Mucosa of rectum (tissue), 2 donors: ENCODE data around the gene DCTD.

Experiments used
- H3K27ac ChIP-seq, 2 donors: one replicate each; pipeline ENCODE4 v1.7.0; 2013; ENCODE audit warnings: inconsistent platforms in 2 of 2, low read depth in 2 of 2, low read length in 2 of 2
- H3K27me3 ChIP-seq, 2 donors: one replicate each; pipeline ENCODE4 v1.7.0; 2013; ENCODE audit warnings: low read length in 2 of 2; ENCODE audit not compliant: control insufficient read depth in 2 of 2, insufficient read depth in 2 of 2
- H3K36me3 ChIP-seq, 2 donors: one replicate each; pipeline ENCODE4 v1.7.0; 2013; ENCODE audit warnings: low read length in 2 of 2; ENCODE audit not compliant: control insufficient read depth in 2 of 2, insufficient read depth in 2 of 2
- H3K4me1 ChIP-seq, 2 donors: one replicate each; pipeline ENCODE4 v1.7.0; 2013; ENCODE audit warnings: low read length in 2 of 2, mild to moderate bottlenecking in 1 of 2; ENCODE audit not compliant: control insufficient read depth in 2 of 2, insufficient read depth in 2 of 2
- H3K4me3 ChIP-seq, 2 donors: one replicate each; pipeline ENCODE4 v1.7.0; 2013; ENCODE audit warnings: low read length in 2 of 2
- H3K9ac ChIP-seq, 2 donors: one replicate each; pipeline ENCODE4 v1.7.0; 2013; ENCODE audit warnings: low read length in 2 of 2, low read depth in 1 of 2, mild to moderate bottlenecking in 1 of 2
- H3K9me3 ChIP-seq, 2 donors: one replicate each; pipeline ENCODE4 v1.7.0; 2013; ENCODE audit warnings: low read length in 2 of 2; ENCODE audit not compliant: control insufficient read depth in 2 of 2
- donor health status: healthy.
- donor health status: Normal muscosa, but diverticular disease.

The DCTD gene

GRCh38 chr4:182895791-182896292 lies 21.3 kb downstream of the DCTD start:
- Histone ChIP-seq H3K27me3 (no peaks in the 10 kb centered on the region), H3K4me3 (no peak overlapping the region), H3K9ac (no peak overlapping the region), H3K9me3 (no peaks in the 10 kb centered on the region), H3K4me1 (peaks cover 3% of the 10 kb centered on the region in 2 donors), H3K27ac (no peak overlapping the region), H3K36me3 (peaks cover 27 to 29% of the 10 kb centered on the region in 2 donors)

GRCh38 chr4:182894681-182895275 lies 22.4 kb downstream of the DCTD start:
- Histone ChIP-seq H3K9ac (no peak overlapping the region), H3K27ac (no peak overlapping the region), H3K36me3 (peaks cover 36% of the 10 kb centered on the region in 2 donors)

GRCh38 chr4:182893474-182894080 lies 23.6 kb downstream of the DCTD start:
- no peak overlapping the region for H3K27ac ChIP-seq
- peaks cover 3% of the 10 kb centered on the region in 2 donors for H3K4me1 ChIP-seq
- peaks cover 33 to 41% of the 10 kb centered on the region in 2 donors for H3K36me3 ChIP-seq
- H3K4me3 ChIP-seq: no peak overlapping the region
- H3K9ac ChIP-seq: no peak overlapping the region
- no peaks in the 10 kb centered on the region for H3K27me3 ChIP-seq
- H3K9me3 ChIP-seq: no peaks in the 10 kb centered on the region

More at GRCh38 chr4:182894681-182895275, 22.4 kb downstream of the DCTD start:
- Histone ChIP-seq H3K4me3 (no peak overlapping the region), H3K4me1 (peaks cover 3% of the 10 kb centered on the region in 2 donors), H3K27me3 (no peaks in the 10 kb centered on the region), H3K9me3 (no peaks in the 10 kb centered on the region)

GRCh38 chr4:182893047-182893446 lies 24.1 kb downstream of the DCTD start:
- H3K36me3 ChIP-seq: peaks cover 33 to 41% of the 10 kb centered on the region in 2 donors
- H3K4me1 ChIP-seq: peaks cover 3% of the 10 kb centered on the region in 2 donors
- H3K9me3 ChIP-seq: no peaks in the 10 kb centered on the region
- no peak overlapping the region for H3K9ac ChIP-seq
- H3K27me3 ChIP-seq: no peaks in the 10 kb centered on the region
- H3K4me3 ChIP-seq: no peak overlapping the region
- no peak overlapping the region for H3K27ac ChIP-seq

- H3K9ac ChIP-seq: no peak overlapping the region
- H3K27me3 ChIP-seq: no peaks in the 10 kb centered on the region
- no peaks in the 10 kb centered on the region for H3K4me1 ChIP-seq
- no peak overlapping the region for H3K4me3 ChIP-seq
- peaks cover 33 to 42% of the 10 kb centered on the region in 2 donors for H3K36me3 ChIP-seq
- no peak overlapping the region for H3K27ac ChIP-seq
- H3K9me3 ChIP-seq: no peaks in the 10 kb centered on the region
Observed at GRCh38 chr4:182890202-182890601, 27.0 kb downstream of the DCTD start.

- H3K9ac ChIP-seq: no peak overlapping the region
- peaks cover 0 to 5% of the 10 kb centered on the region in 2 donors for H3K9me3 ChIP-seq
- peaks cover 32 to 42% of the 10 kb centered on the region in 2 donors for H3K36me3 ChIP-seq
- H3K4me3 ChIP-seq: no peak overlapping the region
- H3K27me3 ChIP-seq: no peaks in the 10 kb centered on the region
- no peaks in the 10 kb centered on the region for H3K4me1 ChIP-seq
- H3K27ac ChIP-seq: no peak overlapping the region
Observed at GRCh38 chr4:182888891-182889290, 28.3 kb downstream of the DCTD start.

GRCh38 chr4:182886768-182887167 lies 30.4 kb downstream of the DCTD start:
- Histone ChIP-seq H3K9me3 (peaks cover 0 to 5% of the 10 kb centered on the region in 2 donors), H3K27ac (no peak overlapping the region), H3K36me3 (peaks cover 20 to 28% of the 10 kb centered on the region in 2 donors), H3K9ac (no peak overlapping the region), H3K4me3 (no peak overlapping the region), H3K27me3 (no peaks in the 10 kb centered on the region), H3K4me1 (no peaks in the 10 kb centered on the region)

GRCh38 chr4:182886205-182886604 lies 31.0 kb downstream of the DCTD start:
- H3K27ac ChIP-seq: no peak overlapping the region
- H3K9ac ChIP-seq: no peak overlapping the region
- H3K4me1 ChIP-seq: no peaks in the 10 kb centered on the region
- no peak overlapping the region for H3K4me3 ChIP-seq
- no peaks in the 10 kb centered on the region for H3K27me3 ChIP-seq
- H3K36me3 ChIP-seq: peaks cover 17 to 28% of the 10 kb centered on the region in 2 donors
- peaks cover 0 to 5% of the 10 kb centered on the region in 2 donors for H3K9me3 ChIP-seq

GRCh38 chr4:182885738-182886077 lies 31.5 kb downstream of the DCTD start:
- Histone ChIP-seq H3K4me1 (no peaks in the 10 kb centered on the region), H3K27ac (no peak overlapping the region), H3K27me3 (no peaks in the 10 kb centered on the region), H3K9ac (no peak overlapping the region), H3K4me3 (no peak overlapping the region), H3K9me3 (peaks cover 0 to 5% of the 10 kb centered on the region in 2 donors), H3K36me3 (peaks cover 12 to 24% of the 10 kb centered on the region in 2 donors)

GRCh38 chr4:182885022-182885737 lies 32.0 kb downstream of the DCTD start:
- Histone ChIP-seq H3K27ac (no peak overlapping the region), H3K4me1 (no peaks in the 10 kb centered on the region), H3K36me3 (peaks cover 6 to 18% of the 10 kb centered on the region in 2 donors), H3K9me3 (peaks cover 0 to 5% of the 10 kb centered on the region in 2 donors), H3K9ac (no peak overlapping the region), H3K27me3 (no peaks in the 10 kb centered on the region), H3K4me3 (no peak overlapping the region)
